Fibroblast of pulmonary artery (primary cell): ENCODE measurements around the gene PRRX2.

ENCODE experiments used
- DNase-seq: peaks from one replicate; pipeline ENCODE4 v3.0.0-alpha.2; 2010; ENCODE audit warnings: low read depth
- H3K4me3 ChIP-seq: replicated peaks from 2 replicates; pipeline ENCODE4 v1.5.1; 2011; ENCODE audit warnings: low read depth, mild to moderate bottlenecking, control low read depth, low read length, moderate library complexity
- CTCF ChIP-seq: IDR thresholded peaks from 2 replicates; pipeline ENCODE4 v1.5.1; 2011; ENCODE audit warnings: mild to moderate bottlenecking, control low read depth, low read length, inconsistent platforms; ENCODE audit errors: missing control alignments

PRRX2 gene

GRCh38 chr9:129720181-129720864 is 54.9 kb downstream of the PRRX2 start:
- no peak for DNase-seq
- peak; percentile 13 for TF ChIP-seq CTCF
- H3K4me3 ChIP-seq: no peak overlapping the region

- TF ChIP-seq CTCF: no peak
- DNase-seq: no peak
These were observed 55.6 kb downstream of the PRRX2 start for GRCh38 chr9:129720865-129721545.

GRCh38 chr9:129722913-129723312 is 57.5 kb downstream of the PRRX2 start:
- DNase-seq: no peak
- H3K4me3 ChIP-seq: no peak overlapping the region
- no peak for TF ChIP-seq CTCF

More at GRCh38 chr9:129720865-129721545, 55.6 kb downstream of the PRRX2 start:
- no peak overlapping the region for H3K4me3 ChIP-seq

- TF ChIP-seq CTCF: no peak
- DNase-seq: no peak
- no peak overlapping the region for H3K4me3 ChIP-seq
These were observed 59.2 kb downstream of the PRRX2 start for GRCh38 chr9:129724456-129725190.

GRCh38 chr9:129725795-129726251 is 60.4 kb downstream of the PRRX2 start:
- no peak for DNase-seq
- no peak for TF ChIP-seq CTCF

DNA sequence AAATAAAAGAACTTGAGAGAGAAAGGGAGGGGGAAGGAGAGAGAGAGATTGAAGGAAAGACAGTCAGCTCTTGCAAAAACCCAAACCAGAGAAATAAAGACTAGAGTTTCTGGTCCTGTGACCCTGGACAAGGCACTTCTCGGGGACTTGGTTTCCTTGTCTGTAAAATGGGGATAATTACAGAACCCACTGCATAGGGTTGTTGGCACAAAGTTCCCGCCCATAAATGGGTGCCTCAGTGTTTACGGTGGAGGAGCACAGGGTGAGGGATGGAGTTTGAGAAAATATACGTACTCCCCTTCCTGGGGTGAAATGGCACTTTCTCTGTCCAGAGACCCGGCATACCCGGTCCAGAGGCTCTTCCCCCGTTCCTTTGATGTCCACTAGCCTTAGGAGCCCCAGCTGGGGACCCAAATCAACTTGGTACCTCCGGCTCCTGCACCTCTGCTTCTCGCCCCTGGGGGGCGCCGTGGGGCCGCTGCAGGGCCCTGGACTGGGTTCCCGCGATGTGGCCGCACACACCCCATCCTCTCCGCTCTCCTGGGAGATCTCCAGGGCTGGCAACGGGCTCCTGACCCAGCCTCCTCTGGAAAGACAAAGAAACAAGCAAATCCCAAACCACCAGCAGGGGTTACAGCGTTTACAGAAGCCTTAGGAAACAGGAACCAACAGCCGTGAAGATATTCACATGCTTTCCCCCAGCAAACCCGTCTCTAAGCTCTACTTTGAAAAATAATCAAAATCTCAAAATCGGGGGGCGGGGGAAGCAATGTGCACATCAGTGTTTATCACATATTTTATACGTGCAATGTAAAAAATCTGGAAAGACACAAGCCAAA is 61.1 kb downstream of the PRRX2 start:
- DNase-seq: peak; percentile 83
- TF ChIP-seq CTCF: peak; percentile 93
- no peak overlapping the region for H3K4me3 ChIP-seq

More at GRCh38 chr9:129725795-129726251, 60.4 kb downstream of the PRRX2 start:
- H3K4me3 ChIP-seq: no peak overlapping the region
